ENCODE data around the gene ANK2.

ANK2 gene

DNA sequence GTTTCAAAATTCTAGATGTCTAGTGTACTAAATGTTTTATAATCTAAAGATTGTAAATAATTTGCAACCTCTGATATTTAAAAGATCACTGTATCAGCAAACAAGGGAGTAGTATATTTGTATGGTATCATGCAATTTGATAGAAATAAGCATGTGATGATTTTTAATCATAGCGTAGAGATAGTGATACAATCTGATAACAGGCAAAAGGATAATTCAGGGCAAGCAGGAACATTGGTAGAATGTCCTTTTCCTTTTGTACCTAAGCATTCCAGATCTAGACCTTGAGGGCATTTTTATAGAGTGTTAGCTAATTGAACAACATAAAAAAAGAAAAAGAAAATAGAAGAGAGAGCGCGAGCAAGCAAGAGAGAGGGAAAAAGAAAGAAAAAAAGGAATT, 1.4 kb downstream of the ANK2 start:
- H3K36me3 ChIP-seq (ENCODE audit: insufficient read depth, low read length): no peaks in the 10 kb centered on the region
- H3K4me2 ChIP-seq (ENCODE audit: low read length): no peak overlapping the region
- H3K9ac ChIP-seq (ENCODE audit: low read length): no peak overlapping the region

DNA sequence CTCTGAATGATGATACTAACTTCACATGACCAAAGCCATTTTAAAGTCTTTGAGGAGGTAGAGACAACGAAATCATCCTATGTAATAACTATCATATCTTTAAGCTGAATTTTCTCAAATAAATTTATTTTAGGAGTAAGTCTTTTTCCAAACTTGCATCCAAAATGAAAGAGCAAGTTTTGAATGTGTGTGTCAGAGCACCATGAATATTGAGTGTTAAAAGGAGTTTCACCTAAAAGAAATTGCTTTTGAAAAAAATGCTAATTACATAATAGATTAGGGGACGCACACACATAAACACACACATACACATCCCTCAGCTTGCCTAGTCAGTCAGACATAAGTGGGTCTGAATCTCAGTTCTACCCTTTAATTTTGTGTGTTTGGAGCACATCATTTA, 1.9 kb downstream of the ANK2 start:
- Histone ChIP-seq H3K36me3 (ENCODE audit: insufficient read depth, low read length) (no peaks in the 10 kb centered on the region), H3K4me1 (ENCODE audit: insufficient read depth, low read length, severe bottlenecking) (no peaks in the 10 kb centered on the region), H3K9ac (ENCODE audit: low read length) (no peak overlapping the region), H4K20me1 (ENCODE audit: insufficient read depth, low read length) (no peaks in the 10 kb centered on the region), H3K27ac (ENCODE audit: low read depth, low read length, poor library complexity, severe bottlenecking) (no peak overlapping the region), H3K9me3 (ENCODE audit: low read length) (no peaks in the 10 kb centered on the region), H2AFZ (ENCODE audit: low read length) (no peak overlapping the region), H3K79me2 (ENCODE audit: insufficient read depth, low read length) (no peaks in the 10 kb centered on the region), H3K4me2 (ENCODE audit: low read length) (no peak overlapping the region), H3F3A (ENCODE audit: insufficient read depth, low read length) (no peaks in the 10 kb centered on the region), H3K9me2 (ENCODE audit: low read depth, low read length) (no peaks in the 10 kb centered on the region), H3K4me3 (ENCODE audit: low read depth, low read length, poor library complexity, severe bottlenecking) (no peak overlapping the region), H3K27me3 (ENCODE audit: insufficient read depth, low read length) (no peaks in the 10 kb centered on the region)
- TF ChIP-seq, protein P1, sequence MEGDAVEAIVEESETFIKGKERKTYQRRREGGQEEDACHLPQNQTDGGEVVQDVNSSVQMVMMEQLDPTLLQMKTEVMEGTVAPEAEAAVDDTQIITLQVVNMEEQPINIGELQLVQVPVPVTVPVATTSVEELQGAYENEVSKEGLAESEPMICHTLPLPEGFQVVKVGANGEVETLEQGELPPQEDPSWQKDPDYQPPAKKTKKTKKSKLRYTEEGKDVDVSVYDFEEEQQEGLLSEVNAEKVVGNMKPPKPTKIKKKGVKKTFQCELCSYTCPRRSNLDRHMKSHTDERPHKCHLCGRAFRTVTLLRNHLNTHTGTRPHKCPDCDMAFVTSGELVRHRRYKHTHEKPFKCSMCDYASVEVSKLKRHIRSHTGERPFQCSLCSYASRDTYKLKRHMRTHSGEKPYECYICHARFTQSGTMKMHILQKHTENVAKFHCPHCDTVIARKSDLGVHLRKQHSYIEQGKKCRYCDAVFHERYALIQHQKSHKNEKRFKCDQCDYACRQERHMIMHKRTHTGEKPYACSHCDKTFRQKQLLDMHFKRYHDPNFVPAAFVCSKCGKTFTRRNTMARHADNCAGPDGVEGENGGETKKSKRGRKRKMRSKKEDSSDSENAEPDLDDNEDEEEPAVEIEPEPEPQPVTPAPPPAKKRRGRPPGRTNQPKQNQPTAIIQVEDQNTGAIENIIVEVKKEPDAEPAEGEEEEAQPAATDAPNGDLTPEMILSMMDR (IDR thresholded peaks at IDR 0.05; ENCODE audit: low read length): no peak
- no peak for TF ChIP-seq EZH2 (IDR thresholded peaks at IDR 0.05; ENCODE audit: borderline replicate concordance, low read length)

More for the DNA sequence above, 1.4 kb downstream of the ANK2 start:
- Histone ChIP-seq H3K27ac (ENCODE audit: low read depth, low read length, poor library complexity, severe bottlenecking) (no peak overlapping the region), H2AFZ (ENCODE audit: low read length) (no peak overlapping the region), H3K9me3 (ENCODE audit: low read length) (no peaks in the 10 kb centered on the region), H4K20me1 (ENCODE audit: insufficient read depth, low read length) (no peaks in the 10 kb centered on the region), H3K79me2 (ENCODE audit: insufficient read depth, low read length) (no peaks in the 10 kb centered on the region), H3K9me2 (ENCODE audit: low read depth, low read length) (no peaks in the 10 kb centered on the region), H3K27me3 (ENCODE audit: insufficient read depth, low read length) (no peaks in the 10 kb centered on the region), H3K4me3 (ENCODE audit: low read depth, low read length, poor library complexity, severe bottlenecking) (no peak overlapping the region), H3F3A (ENCODE audit: insufficient read depth, low read length) (no peaks in the 10 kb centered on the region), H3K4me1 (ENCODE audit: insufficient read depth, low read length, severe bottlenecking) (no peaks in the 10 kb centered on the region)
- TF ChIP-seq, protein P1 (IDR thresholded peaks at IDR 0.05; ENCODE audit: low read length): no peak
- no peak for TF ChIP-seq EZH2 (IDR thresholded peaks at IDR 0.05; ENCODE audit: borderline replicate concordance, low read length)

DNA sequence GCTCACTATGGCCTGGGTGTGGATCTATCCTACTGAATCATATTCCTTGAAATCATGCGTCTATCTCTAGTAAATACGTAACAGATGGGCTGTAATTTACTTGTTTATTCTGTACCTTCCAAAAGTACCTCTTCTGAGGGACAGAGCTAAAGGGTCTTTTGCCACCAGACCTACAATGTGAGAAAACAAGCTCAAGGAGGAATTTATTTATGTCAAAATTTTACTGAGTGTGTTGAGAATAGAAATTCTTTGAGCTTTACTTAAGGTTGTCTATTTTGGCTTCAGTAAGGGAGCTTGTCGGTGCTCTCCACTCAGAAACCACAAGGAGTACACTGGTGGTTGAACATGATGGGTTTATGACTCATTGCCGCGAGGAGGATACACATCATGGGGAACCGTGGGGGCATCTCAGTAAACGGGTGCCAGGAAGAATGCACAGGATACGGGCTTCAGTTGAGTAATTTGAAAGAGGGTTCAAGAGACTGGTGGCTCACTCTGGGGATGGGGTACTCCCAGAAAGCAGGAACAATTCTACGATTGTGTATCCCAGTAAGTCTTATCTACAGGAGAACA, 3.0 kb downstream of the ANK2 start:
- no peaks in the 10 kb centered on the region for H3K79me2 ChIP-seq (ENCODE audit: insufficient read depth, low read length)
- H3K27me3 ChIP-seq (ENCODE audit: insufficient read depth, low read length): no peaks in the 10 kb centered on the region
- H4K20me1 ChIP-seq (ENCODE audit: insufficient read depth, low read length): no peaks in the 10 kb centered on the region
- H3F3A ChIP-seq (ENCODE audit: insufficient read depth, low read length): no peaks in the 10 kb centered on the region
- no peak overlapping the region for H3K4me2 ChIP-seq (ENCODE audit: low read length)
- H3K9me3 ChIP-seq (ENCODE audit: low read length): no peaks in the 10 kb centered on the region
- H3K4me3 ChIP-seq (ENCODE audit: low read depth, low read length, poor library complexity, severe bottlenecking): no peak overlapping the region
- H2AFZ ChIP-seq (ENCODE audit: low read length): no peak overlapping the region
- H3K27ac ChIP-seq (ENCODE audit: low read depth, low read length, poor library complexity, severe bottlenecking): no peak overlapping the region
- H3K9me2 ChIP-seq (ENCODE audit: low read depth, low read length): no peaks in the 10 kb centered on the region
- H3K9ac ChIP-seq (ENCODE audit: low read length): no peak overlapping the region
- no peak for TF ChIP-seq EZH2 (IDR thresholded peaks at IDR 0.05; ENCODE audit: borderline replicate concordance, low read length)
- TF ChIP-seq, protein P1 (IDR thresholded peaks at IDR 0.05; ENCODE audit: low read length): no peak
- H3K36me3 ChIP-seq (ENCODE audit: insufficient read depth, low read length): no peaks in the 10 kb centered on the region
- no peaks in the 10 kb centered on the region for H3K4me1 ChIP-seq (ENCODE audit: insufficient read depth, low read length, severe bottlenecking)

Measured in OCI-LY1 (cell line).